Measurements from ENCODE around the gene STMP1. TPM values are rescaled to one million over a fixed set of nuclear protein-coding genes. Genes with fewer than 3 reads are reported as not detected.
"Not testable (repeated sequence)": the region's sequence is repeated elsewhere in the genome, so short reads cannot be mapped to it uniquely, and the experiment has no call there.

The STMP1 gene
- total RNA-seq, 2 donors from 2014 or later = 15.7 to 20.7 TPM

GRCh38 chr7:135692055-135692454, 29.7 kb downstream of the STMP1 start:
- H3K36me3 Mint-ChIP-seq (ENCODE audit: low read depth) = peaks cover 5% of the 10 kb centered on the region
- no peaks in the 10 kb centered on the region for H3K9me3 ChIP-seq (ENCODE audit: control insufficient read depth, low read length, poor library complexity, severe bottlenecking)
- H3K4me1 Mint-ChIP-seq = peaks cover 2% of the 10 kb centered on the region
- DNase-seq (no peak), ATAC-seq (no peak)
- no peak overlapping the region for H3K27ac Mint-ChIP-seq
- H3K27me3 Mint-ChIP-seq = no peaks in the 10 kb centered on the region
- no peak overlapping the region for H3K4me3 Mint-ChIP-seq

- not testable (repeated sequence) for ATAC-seq; H3K9me3 ChIP-seq (ENCODE audit: control insufficient read depth, low read length, poor library complexity, severe bottlenecking); H3K27me3 Mint-ChIP-seq; DNase-seq; H3K36me3 Mint-ChIP-seq (ENCODE audit: low read depth); H3K4me3 Mint-ChIP-seq; H3K27ac Mint-ChIP-seq; H3K4me1 Mint-ChIP-seq
Measured at GRCh38 chr7:135692606-135693005, 30.3 kb downstream of the STMP1 start.

DNA sequence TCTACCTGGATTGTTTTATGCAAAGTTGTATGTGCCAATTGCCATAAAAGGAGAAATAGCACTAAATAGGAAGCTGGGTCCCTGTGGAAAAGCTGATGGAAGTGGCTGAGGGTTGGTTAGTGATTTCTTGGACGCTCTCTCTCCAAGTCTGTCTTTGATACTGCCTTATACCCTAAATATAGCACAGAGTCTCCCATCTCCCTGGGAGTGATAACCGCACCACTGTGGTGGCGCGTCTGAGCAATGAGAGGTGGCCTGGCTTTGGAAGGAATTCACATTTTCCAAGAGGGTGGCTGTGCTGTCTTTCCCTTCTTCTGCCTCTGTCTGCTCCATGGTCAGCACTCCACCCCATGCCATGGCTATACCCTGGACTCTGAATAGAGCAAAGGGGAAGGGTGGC, 31.2 kb downstream of the STMP1 start:
- DNase-seq = no peak

DNA sequence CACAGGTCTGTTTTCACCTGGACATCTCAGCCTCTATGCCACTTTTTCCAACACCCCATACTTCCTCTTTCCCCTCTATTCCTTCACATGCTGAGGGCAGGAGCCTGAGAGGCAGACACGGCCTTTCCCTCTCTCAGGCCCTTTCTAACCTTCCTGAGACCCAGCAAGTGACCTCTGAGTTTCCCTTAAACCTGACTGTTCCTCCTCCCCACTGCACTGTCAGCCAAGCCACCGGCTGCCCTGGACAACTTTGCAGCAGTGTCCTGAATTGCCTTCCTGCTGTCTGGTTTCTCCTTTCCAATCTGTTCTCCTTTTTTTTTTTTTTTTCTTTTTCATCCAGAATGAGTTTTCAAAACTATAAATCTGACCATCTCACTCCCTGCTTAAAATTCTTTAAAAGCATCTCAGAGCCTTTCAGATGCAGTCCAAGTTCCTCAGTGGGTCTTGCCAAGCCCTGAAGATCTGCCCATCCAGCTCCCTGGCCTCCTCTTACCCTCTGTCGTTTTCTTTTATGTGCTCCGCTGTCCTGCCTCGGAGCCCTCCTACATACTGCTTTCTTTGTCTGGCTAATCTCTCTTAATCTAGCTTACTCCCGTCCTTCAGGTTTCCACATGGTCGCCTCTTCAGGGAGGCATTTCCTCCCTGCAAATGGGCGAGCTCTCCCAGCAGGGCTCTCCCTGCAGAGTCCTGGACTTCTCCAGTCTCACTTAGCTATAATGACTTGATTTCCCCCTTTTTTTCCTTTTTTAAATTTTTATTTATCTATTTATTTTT, 35.1 kb downstream of the STMP1 start:
- Mint-ChIP-seq H3K27ac (no peak overlapping the region), H3K36me3 (ENCODE audit: low read depth) (peaks cover 2% of the 10 kb centered on the region), H3K4me1 (no peaks in the 10 kb centered on the region), H3K4me3 (no peak overlapping the region), H3K27me3 (no peaks in the 10 kb centered on the region)
- DNase-seq (no peak), ATAC-seq (no peak)
- H3K9me3 ChIP-seq (ENCODE audit: control insufficient read depth, low read length, poor library complexity, severe bottlenecking) = no peaks in the 10 kb centered on the region

More for the DNA sequence above, 31.2 kb downstream of the STMP1 start:
- Mint-ChIP-seq H3K36me3 (ENCODE audit: low read depth) (peaks cover 2% of the 10 kb centered on the region), H3K4me3 (no peak overlapping the region), H3K4me1 (no peaks in the 10 kb centered on the region), H3K27me3 (no peaks in the 10 kb centered on the region), H3K27ac (no peak overlapping the region)
- ATAC-seq = no peak
- no peaks in the 10 kb centered on the region for H3K9me3 ChIP-seq (ENCODE audit: control insufficient read depth, low read length, poor library complexity, severe bottlenecking)

- no peak for DNase-seq
- H3K4me1 Mint-ChIP-seq = no peaks in the 10 kb centered on the region
- peak overlapping the region; percentile 47 for H3K27ac Mint-ChIP-seq
- H3K9me3 ChIP-seq (ENCODE audit: control insufficient read depth, low read length, poor library complexity, severe bottlenecking) = no peaks in the 10 kb centered on the region
- ATAC-seq = no peak
- H3K36me3 Mint-ChIP-seq (ENCODE audit: low read depth) = no peaks in the 10 kb centered on the region
- no peak overlapping the region for H3K4me3 Mint-ChIP-seq
- no peaks in the 10 kb centered on the region for H3K27me3 Mint-ChIP-seq
Measured at GRCh38 chr7:135704074-135704473, 41.8 kb downstream of the STMP1 start.

GRCh38 chr7:135704698-135705097, 42.4 kb downstream of the STMP1 start:
- Mint-ChIP-seq H3K4me1 (no peaks in the 10 kb centered on the region), H3K4me3 (no peak overlapping the region), H3K27ac (no peak overlapping the region), H3K36me3 (ENCODE audit: low read depth) (no peaks in the 10 kb centered on the region), H3K27me3 (no peaks in the 10 kb centered on the region)
- no peaks in the 10 kb centered on the region for H3K9me3 ChIP-seq (ENCODE audit: control insufficient read depth, low read length, poor library complexity, severe bottlenecking)
- ATAC-seq (no peak), DNase-seq (no peak)

DNA sequence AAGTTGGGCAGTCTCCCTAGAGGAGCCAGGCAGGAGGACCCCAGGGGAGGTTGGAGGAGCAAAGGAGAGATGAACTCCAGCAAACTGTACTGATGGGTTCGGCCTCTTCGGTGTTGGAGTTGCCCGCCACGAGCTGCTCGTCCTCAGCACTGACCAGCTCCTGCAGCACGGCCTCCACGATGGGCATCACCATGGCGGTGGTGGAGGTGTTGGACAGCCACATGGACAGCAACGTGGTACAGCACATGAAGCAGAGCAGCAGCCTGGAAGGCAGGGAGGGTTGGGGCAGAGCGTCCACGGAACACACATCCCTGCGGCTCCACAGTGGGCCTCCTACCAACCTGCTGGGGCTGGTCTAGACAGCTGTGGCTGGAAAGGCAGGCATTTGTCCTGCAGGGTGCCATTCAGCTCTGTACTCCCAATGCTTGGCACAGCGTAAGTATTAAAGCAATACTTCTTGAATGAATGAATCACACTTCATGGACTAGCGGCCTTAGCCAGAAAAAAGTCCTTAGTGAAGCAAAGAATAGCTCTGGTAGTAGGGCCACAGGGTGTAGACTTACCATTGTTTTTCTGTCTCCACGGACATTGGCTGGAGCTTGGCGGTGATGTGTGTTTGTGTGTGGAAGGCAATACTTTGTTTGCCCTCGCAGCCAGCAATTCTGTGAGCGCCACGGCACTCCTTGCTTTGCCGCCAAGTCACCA, 43.9 kb downstream of the STMP1 start:
- Mint-ChIP-seq H3K4me1 (no peaks in the 10 kb centered on the region), H3K27ac (no peak overlapping the region), H3K4me3 (no peak overlapping the region), H3K36me3 (ENCODE audit: low read depth) (no peaks in the 10 kb centered on the region), H3K27me3 (no peaks in the 10 kb centered on the region)
- ATAC-seq (no peak), DNase-seq (no peak)
- no peaks in the 10 kb centered on the region for H3K9me3 ChIP-seq (ENCODE audit: control insufficient read depth, low read length, poor library complexity, severe bottlenecking)

- no peaks in the 10 kb centered on the region for H3K4me1 Mint-ChIP-seq
Measured at GRCh38 chr7:135706858-135707569, 44.7 kb downstream of the STMP1 start.

GRCh38 chr7:135707570-135707966, 45.3 kb downstream of the STMP1 start:
- ATAC-seq = no peak
- H3K4me1 Mint-ChIP-seq = no peaks in the 10 kb centered on the region
- no peak for DNase-seq
- no peaks in the 10 kb centered on the region for H3K27me3 Mint-ChIP-seq
- H3K9me3 ChIP-seq (ENCODE audit: control insufficient read depth, low read length, poor library complexity, severe bottlenecking) = no peaks in the 10 kb centered on the region
- no peak overlapping the region for H3K27ac Mint-ChIP-seq
- H3K4me3 Mint-ChIP-seq = no peak overlapping the region
- no peaks in the 10 kb centered on the region for H3K36me3 Mint-ChIP-seq (ENCODE audit: low read depth)

More at GRCh38 chr7:135706858-135707569, 44.7 kb downstream of the STMP1 start:
- ATAC-seq (no peak), DNase-seq (no peak)
- Mint-ChIP-seq H3K36me3 (ENCODE audit: low read depth) (no peaks in the 10 kb centered on the region), H3K27me3 (no peaks in the 10 kb centered on the region), H3K27ac (no peak overlapping the region), H3K4me3 (no peak overlapping the region)
- H3K9me3 ChIP-seq (ENCODE audit: control insufficient read depth, low read length, poor library complexity, severe bottlenecking) = no peaks in the 10 kb centered on the region

GRCh38 chr7:135708041-135708440, 45.7 kb downstream of the STMP1 start:
- Mint-ChIP-seq H3K4me3 (no peak overlapping the region), H3K4me1 (no peaks in the 10 kb centered on the region), H3K36me3 (ENCODE audit: low read depth) (no peaks in the 10 kb centered on the region), H3K27me3 (peaks cover 3% of the 10 kb centered on the region), H3K27ac (no peak overlapping the region)
- H3K9me3 ChIP-seq (ENCODE audit: control insufficient read depth, low read length, poor library complexity, severe bottlenecking) = no peaks in the 10 kb centered on the region
- ATAC-seq = no peak
- no peak for DNase-seq

DNA sequence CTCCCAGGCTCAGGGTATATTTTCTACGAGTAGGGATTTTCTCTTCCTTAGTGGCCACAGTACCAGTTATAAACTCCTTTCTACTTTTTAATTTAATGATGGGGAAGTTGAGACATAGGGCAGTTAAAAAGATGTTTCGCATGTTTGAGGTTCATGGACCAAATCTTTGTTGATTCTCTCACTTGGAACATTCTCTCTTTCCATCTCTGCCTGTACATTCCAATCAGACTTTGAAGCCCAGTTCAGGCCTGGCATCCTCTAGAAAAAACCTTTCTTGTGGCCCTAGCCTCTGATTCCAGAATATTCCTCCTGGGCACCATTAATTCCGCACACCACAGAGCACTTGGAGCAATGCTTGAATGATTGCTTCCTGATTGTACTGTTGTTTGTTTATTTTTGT, 47.2 kb downstream of the STMP1 start:
- ATAC-seq (no peak), DNase-seq (no peak)
- no peaks in the 10 kb centered on the region for H3K9me3 ChIP-seq (ENCODE audit: control insufficient read depth, low read length, poor library complexity, severe bottlenecking)
- peaks cover 4% of the 10 kb centered on the region for H3K27me3 Mint-ChIP-seq
- peak overlapping the region; percentile 9 for H3K27ac Mint-ChIP-seq
- no peaks in the 10 kb centered on the region for H3K4me1 Mint-ChIP-seq
- no peak overlapping the region for H3K4me3 Mint-ChIP-seq
- no peaks in the 10 kb centered on the region for H3K36me3 Mint-ChIP-seq (ENCODE audit: low read depth)

GRCh38 chr7:135710417-135711138, 48.3 kb downstream of the STMP1 start:
- no peak for DNase-seq
- Mint-ChIP-seq H3K27me3 (peaks cover 4% of the 10 kb centered on the region), H3K27ac (no peak overlapping the region), H3K4me3 (no peak overlapping the region), H3K36me3 (ENCODE audit: low read depth) (no peaks in the 10 kb centered on the region), H3K4me1 (no peaks in the 10 kb centered on the region)
- no peak for ATAC-seq
- H3K9me3 ChIP-seq (ENCODE audit: control insufficient read depth, low read length, poor library complexity, severe bottlenecking) = no peaks in the 10 kb centered on the region

DNA sequence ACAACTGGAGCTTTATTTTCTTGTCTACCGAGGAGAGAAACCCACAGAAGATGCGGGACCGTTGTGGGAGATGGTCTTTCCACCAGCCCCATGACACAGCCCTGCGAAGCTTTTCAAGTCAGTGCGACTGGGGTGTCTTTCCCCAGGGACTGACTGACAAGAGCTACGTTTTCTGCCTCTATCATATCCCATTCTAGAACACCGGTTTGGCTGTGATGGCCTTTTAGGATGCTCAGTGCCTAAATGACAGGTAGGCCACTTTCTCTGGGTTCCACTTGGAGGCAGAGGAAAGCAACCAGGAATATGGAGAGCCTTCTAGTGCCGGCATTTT, 48.8 kb downstream of the STMP1 start:
- no peaks in the 10 kb centered on the region for H3K36me3 Mint-ChIP-seq (ENCODE audit: low read depth)
- DNase-seq = no peak
- no peaks in the 10 kb centered on the region for H3K4me1 Mint-ChIP-seq
- H3K9me3 ChIP-seq (ENCODE audit: control insufficient read depth, low read length, poor library complexity, severe bottlenecking) = no peaks in the 10 kb centered on the region
- no peak overlapping the region for H3K4me3 Mint-ChIP-seq
- H3K27ac Mint-ChIP-seq = no peak overlapping the region
- peaks cover 4% of the 10 kb centered on the region for H3K27me3 Mint-ChIP-seq
- no peak for ATAC-seq
